IPS-15b (cell line): ENCODE measurements around the gene STAT6.

Source experiments
- H3K27me3 ChIP-seq: one replicate; pipeline ENCODE4 v1.6.1; 2013; ENCODE audit warnings: low read length; ENCODE audit not compliant: control insufficient read depth, insufficient read depth
- H3K36me3 ChIP-seq: one replicate; pipeline ENCODE4 v1.6.1; 2013; ENCODE audit warnings: low read length; ENCODE audit not compliant: control insufficient read depth, insufficient read depth
- H3K4me1 ChIP-seq: one replicate; pipeline ENCODE4 v1.6.1; 2013; ENCODE audit warnings: mild to moderate bottlenecking, low read length; ENCODE audit not compliant: control insufficient read depth, insufficient read depth
- H3K4me3 ChIP-seq: one replicate; pipeline ENCODE4 v1.5.1; 2013; ENCODE audit warnings: low read depth, low read length
- H3K9ac ChIP-seq: one replicate; pipeline ENCODE4 v1.6.1; 2013; ENCODE audit warnings: low read depth, mild to moderate bottlenecking, low read length
- H3K9me3 ChIP-seq: one replicate; pipeline ENCODE4 v1.6.1; 2013; ENCODE audit warnings: mild to moderate bottlenecking, low read length; ENCODE audit not compliant: control insufficient read depth, insufficient read depth

Gene STAT6

DNA sequence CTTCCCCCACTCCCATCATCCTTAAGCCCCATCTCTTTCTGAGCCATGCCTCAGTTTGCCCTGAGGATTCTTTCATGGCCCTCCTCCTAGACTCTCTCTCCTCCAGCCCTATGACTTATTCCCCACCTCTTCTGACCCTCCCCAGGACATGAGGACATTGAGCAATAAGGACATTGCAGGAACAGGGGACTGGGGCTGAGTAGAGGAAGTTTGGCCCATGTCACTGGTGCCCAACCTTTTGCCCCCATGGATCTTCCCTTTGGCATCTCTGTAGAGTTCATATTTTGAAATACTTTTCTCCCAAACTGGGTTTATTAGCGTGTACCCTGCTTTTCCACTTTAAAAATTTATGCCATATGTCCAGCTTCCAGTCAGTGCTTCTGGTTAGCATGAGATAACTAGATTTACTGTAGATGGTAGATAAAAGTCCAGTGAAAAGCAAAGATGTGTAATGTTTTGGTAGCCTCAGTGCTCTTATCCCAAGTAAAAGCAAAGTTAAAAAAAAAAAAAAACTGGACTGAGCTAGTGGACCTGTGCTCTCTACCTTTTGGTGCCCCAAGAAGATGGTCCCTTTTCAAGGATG is 42.3 kb upstream of the STAT6 start:
- Histone ChIP-seq H3K4me1 (no peaks in the 10 kb centered on the region), H3K9ac (no peak overlapping the region), H3K9me3 (no peaks in the 10 kb centered on the region), H3K36me3 (peaks cover 48% of the 10 kb centered on the region), H3K27me3 (no peaks in the 10 kb centered on the region), H3K4me3 (no peak overlapping the region)

DNA sequence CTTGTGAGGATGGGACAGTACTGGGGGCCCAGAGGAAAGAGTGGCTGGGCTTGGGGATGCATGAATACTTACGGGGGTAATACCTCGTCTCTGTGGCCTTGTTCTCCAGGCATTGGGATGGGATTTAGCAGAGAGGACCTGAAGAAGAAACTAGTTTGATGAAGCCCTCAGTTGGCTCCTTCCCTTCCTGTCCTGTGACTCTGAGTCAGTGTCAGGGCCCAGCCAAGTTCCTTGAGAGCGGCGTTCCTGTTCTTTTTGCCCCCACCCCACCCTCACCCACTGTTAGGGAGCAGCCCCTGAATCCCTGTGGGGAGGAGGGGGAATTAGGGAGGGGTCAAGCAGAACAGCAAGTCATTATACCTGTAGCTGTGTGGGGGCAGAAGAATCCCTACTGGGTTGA is 41.5 kb upstream of the STAT6 start:
- no peaks in the 10 kb centered on the region for H3K27me3 ChIP-seq
- no peak overlapping the region for H3K9ac ChIP-seq
- H3K4me1 ChIP-seq: no peaks in the 10 kb centered on the region
- peaks cover 39% of the 10 kb centered on the region for H3K36me3 ChIP-seq
- H3K9me3 ChIP-seq: no peaks in the 10 kb centered on the region
- no peak overlapping the region for H3K4me3 ChIP-seq

DNA sequence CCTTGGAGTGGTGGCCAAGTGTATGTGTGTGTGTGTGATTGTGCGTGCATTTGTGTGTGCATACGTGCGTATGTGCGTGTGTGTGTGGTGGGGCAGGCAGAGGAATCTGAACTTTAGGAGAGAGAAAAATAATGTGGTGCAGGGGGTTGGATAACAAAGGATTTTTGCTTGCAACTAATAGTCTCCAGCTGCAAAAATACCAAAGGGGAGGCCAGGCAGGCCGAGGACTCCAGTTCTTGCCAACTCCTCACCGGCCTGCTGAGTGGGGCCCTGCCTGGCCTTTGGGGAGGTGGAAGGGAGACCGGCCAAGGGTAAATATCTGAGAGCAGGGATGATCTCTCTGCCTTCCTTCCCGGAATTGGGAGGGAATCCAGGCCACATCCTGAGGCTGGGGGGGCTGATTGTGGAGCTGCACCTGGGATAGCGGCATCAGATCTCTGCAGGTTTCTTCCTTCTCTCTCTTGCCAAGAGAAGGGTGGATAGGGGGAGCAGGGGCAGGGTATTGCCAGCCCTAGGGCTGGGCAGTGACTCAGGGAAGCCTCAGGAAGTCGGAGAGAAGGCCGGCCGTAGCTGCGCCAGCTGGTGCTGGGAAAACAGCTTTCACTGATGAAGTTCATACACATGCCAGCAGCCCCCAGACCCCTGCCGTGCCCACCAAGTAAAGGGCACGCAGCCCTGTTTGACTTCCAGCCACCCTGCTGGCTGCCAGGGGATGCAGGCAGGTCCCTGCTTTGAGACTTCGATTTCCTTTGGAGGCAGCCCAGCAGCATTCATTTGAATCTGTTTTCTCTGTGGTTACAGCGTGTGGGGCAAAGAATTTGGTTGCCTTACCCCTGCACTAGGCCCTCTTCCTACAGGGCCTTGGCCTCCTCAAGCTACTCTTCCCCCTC is 40.8 kb upstream of the STAT6 start:
- Histone ChIP-seq H3K9ac (peak overlapping the region; percentile 39), H3K9me3 (no peaks in the 10 kb centered on the region), H3K36me3 (peaks cover 41% of the 10 kb centered on the region), H3K27me3 (no peaks in the 10 kb centered on the region), H3K4me3 (no peak overlapping the region), H3K4me1 (no peaks in the 10 kb centered on the region)

DNA sequence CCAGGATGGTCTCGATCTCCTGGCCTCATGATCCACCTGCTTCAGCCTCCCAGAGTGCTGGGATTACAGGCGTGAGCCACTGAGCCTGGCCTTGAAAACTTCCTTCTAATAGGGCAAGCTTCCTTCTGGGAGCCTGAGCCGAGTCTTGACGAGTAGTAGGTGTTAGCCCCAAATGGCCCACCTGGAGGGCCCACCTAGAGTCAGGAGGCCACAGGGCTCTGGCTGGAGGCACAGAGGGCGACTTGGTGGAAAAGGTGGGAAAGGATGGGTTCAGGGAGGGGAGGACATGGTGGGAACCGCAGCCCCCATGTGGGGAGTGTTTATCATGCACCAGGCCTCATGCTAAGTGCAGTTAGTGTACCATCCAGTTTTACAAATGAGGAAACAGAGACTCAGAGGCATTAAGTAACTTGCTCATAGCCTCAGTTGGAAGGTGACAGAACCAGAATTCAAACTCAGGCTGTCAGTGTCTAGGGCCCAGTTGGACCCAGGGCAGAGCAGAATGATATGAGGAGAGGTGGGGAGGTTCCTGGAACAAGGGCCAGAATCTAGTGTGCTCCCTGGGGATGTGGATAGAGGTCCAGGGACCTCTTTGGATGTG is 39.3 kb upstream of the STAT6 start:
- Histone ChIP-seq H3K4me3 (no peak overlapping the region), H3K4me1 (no peaks in the 10 kb centered on the region), H3K27me3 (no peaks in the 10 kb centered on the region), H3K9me3 (no peaks in the 10 kb centered on the region), H3K9ac (no peak overlapping the region), H3K36me3 (peaks cover 41% of the 10 kb centered on the region)

DNA sequence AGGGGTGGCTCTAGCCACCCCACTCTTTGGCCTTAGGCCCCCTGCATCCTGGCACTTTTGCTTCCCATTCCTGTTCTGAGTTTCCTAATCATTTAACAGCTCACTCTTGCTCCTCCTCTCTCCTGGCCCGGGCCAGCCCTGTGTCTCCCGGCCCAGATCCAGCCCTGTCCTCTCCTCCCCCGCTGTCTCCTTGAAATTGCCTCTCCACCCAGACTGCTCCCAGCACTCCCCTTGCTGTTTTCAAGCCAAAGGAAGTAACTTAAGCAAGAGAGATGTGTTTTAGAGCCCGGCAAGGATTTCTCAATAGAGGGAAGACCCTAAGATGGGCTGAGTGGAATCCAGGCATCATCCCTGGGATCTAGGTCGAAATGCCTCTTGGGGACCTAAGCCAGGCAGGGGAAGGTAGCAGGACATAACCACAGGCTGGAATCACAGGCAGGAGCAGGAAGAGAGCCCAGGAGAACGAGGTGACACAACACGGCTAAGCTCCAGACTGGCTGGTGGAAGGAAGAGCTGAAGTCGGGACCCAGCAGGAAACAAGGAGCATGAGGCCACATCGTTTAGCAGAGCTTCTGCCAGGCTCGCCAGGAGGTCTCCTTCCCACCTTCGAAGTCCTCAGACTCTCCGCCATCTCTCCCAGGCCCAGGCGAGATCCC is 38.2 kb upstream of the STAT6 start:
- H3K9me3 ChIP-seq: no peaks in the 10 kb centered on the region
- H3K36me3 ChIP-seq: peaks cover 47% of the 10 kb centered on the region
- H3K27me3 ChIP-seq: no peaks in the 10 kb centered on the region
- H3K4me1 ChIP-seq: no peaks in the 10 kb centered on the region
- H3K4me3 ChIP-seq: no peak overlapping the region
- no peak overlapping the region for H3K9ac ChIP-seq

DNA sequence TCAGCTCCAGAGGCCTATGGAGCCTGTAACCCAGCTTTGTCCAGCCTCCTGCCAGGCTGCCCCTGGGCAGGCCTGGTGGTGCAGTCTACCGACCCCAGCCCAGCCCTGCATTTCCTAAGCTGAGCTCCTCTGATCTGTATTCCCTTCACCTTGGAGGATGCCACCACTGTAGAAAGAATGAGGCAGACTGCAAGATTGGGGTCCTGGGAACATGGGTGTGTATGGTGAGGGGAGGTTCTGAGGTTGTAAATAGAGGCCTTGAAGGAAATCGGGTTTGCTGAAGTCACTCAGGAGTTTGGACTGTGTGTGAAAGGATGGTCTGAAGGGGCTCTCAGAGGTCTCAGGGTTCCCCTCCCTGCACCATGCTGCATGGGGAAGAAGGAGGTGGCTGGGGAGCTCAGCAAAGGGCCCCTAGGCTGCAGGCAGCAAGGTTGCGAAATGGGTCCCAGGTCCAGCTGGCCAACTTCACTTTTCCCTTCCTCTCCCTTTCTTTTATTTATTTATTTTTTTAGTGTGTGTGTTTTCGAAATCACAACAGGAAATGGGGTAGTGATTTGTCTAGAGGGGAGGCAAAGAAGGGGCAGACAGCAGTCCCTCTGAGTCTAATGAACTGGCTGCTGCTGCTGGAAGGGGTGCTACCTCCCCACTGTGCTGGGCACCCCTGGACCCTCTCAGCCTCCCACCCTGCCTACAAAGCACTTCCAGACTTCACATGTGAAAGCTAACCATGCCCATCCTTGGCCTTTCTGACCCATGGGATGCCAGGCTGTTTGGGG is 37.5 kb upstream of the STAT6 start:
- Histone ChIP-seq H3K9me3 (no peaks in the 10 kb centered on the region), H3K27me3 (no peaks in the 10 kb centered on the region), H3K9ac (no peak overlapping the region), H3K36me3 (peaks cover 43% of the 10 kb centered on the region), H3K4me1 (no peaks in the 10 kb centered on the region), H3K4me3 (no peak overlapping the region)

DNA sequence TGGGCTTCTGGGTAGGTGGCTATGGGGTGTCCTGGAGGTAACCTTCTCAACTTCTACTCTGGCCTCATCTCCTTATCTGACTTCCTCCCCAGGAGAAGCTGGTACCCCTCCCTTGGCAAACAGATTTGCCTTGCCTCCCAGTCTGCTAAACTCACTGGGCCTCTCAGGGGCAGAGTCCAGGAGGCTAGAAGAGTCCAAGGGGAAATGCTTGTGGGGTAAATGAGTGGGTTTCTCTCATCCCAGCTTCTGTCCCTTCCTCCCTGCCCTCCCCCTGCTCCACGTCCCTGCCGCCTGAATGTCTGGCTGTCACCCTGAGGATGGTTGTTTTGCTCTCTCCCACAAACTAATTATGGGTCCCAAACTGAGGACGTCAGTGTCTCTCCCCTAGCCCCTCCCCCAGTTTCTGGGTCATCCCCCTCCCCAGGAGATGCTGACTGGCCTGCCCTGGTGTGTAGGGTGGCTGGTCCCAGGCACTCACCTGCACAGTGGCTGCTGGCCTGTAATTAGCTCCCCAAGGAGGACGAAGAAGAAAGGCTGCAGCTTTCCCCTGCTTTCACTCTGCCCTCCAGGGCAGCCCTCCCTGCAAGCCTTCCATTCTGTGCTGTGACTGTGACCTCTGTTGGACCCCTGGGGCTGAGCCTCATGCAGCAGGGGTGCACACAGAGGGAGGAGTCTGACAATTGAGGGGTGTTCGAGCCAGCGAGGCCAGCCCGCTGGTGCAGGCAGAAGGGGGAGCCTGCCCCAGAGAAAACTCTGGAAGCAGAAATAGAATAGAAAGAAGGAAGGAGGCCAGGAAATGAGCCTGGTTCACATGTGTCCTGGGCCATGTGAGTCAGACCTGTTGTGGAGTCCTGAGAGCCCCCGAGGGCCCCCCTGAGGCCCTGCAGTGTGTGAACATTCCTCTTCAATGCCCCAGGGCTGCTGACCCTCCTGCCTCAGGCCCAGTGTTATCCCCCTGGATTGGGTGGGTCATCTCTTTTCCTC is 36.1 kb upstream of the STAT6 start, which contains the start of gene LRP1-AS:
Gene LRP1-AS, minus strand, starts transcription at position 659 of the 984 bp plus-strand sequence.
- no peak within 1 kb of the TSS for H3K4me3 ChIP-seq
- H3K9ac ChIP-seq: no peak within 1 kb of the TSS
- no peaks in the 10 kb centered on the region for H3K4me1 ChIP-seq
- H3K9me3 ChIP-seq: no peaks in the 10 kb centered on the region
- no peaks in the 10 kb centered on the region for H3K27me3 ChIP-seq
- peaks cover 48% of the 10 kb centered on the region for H3K36me3 ChIP-seq

DNA sequence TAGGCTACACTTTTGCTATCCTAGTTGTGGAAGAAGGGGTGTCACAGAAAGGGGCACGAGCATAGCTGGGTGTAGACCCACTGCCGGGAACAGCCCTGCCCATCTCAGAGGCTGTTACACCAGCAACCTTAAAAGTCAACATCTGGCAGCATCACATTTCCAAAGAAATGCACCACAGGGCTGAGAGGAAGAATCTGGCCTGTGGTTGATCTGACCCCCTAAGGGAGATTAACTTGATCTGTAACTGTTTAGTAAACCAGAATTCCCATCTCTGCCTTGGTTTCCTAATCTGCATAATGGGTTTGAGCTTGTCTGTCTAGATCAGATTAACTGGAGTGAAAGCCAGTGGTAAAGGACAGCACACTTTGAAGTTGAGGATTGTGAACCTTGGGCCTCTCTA is 34.9 kb upstream of the STAT6 start:
- Histone ChIP-seq H3K9me3 (no peaks in the 10 kb centered on the region), H3K36me3 (peaks cover 54% of the 10 kb centered on the region), H3K4me3 (no peak overlapping the region), H3K4me1 (no peaks in the 10 kb centered on the region), H3K9ac (no peak overlapping the region), H3K27me3 (no peaks in the 10 kb centered on the region)

DNA sequence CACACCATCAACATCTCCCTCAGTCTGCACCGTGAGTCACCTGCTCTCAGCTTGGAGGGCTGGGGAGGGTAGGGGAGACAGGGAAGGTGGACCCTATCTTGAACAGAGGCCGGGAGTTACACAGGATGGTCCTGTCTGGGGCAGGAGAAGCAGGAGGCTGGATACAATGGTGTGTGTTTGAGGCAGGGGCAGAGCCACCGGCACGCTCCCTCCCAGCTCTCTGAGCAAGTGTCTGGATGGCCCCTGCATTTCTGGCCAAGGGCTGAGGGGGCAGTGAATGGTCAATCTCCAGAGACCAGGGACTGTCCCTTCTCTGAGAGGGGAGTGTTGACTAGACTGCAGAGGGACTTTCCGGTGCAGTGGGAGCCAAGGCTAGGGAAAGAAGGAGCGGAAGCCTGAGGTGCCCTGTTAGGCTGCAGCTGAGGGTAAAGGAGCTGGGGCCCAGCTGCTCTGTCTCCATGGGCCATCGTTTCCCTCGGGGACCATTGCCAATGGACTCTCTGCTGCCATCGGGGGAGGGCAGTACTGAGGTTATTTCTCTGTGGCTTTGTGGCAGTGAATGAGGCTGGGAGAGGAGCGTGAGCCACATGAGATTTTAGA is 34.4 kb upstream of the STAT6 start:
- H3K9ac ChIP-seq: no peak overlapping the region
- no peak overlapping the region for H3K4me3 ChIP-seq
- no peaks in the 10 kb centered on the region for H3K27me3 ChIP-seq
- H3K4me1 ChIP-seq: no peaks in the 10 kb centered on the region
- H3K36me3 ChIP-seq: peaks cover 57% of the 10 kb centered on the region
- no peaks in the 10 kb centered on the region for H3K9me3 ChIP-seq

DNA sequence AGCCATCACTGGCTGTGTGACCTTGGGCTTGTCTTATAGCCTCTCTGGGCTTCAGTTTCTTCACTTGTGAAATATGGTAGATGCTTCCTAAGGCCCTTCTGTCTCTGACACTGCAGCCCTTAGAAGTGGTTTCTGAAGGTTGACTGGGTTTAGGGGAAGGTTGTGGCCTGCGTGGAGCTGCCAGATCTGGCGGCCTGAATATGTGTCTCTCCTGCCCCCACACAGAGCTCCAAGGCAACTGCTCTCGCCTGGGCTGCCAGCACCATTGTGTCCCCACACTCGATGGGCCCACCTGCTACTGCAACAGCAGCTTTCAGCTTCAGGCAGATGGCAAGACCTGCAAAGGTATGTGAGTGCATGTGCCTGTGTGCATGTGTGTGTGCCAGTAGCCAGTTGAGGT is 32.3 kb upstream of the STAT6 start:
- H3K9me3 ChIP-seq: no peaks in the 10 kb centered on the region
- peaks cover 72% of the 10 kb centered on the region for H3K36me3 ChIP-seq
- no peak overlapping the region for H3K9ac ChIP-seq
- H3K27me3 ChIP-seq: no peaks in the 10 kb centered on the region
- no peaks in the 10 kb centered on the region for H3K4me1 ChIP-seq
- H3K4me3 ChIP-seq: no peak overlapping the region
